ENCODE results near the gene ADIPOQ.
"Not testable (repeated sequence)": the region's sequence is repeated elsewhere in the genome, so short reads cannot be mapped to it uniquely, and the experiment has no call there.

Gene ADIPOQ

GRCh38 chr3:186842426-186843038 is at the start of gene ADIPOQ:
Gene ADIPOQ (plus strand): TSS chr3:186842710. CDS start chr3:186853059, 10,349 bp downstream.
- no peak for DNase-seq

GRCh38 chr3:186798239-186798874 is 44.2 kb upstream of the ADIPOQ start:
- DNase-seq, result no peak

- no peak for DNase-seq
Observed at GRCh38 chr3:186800285-186800684, 42.2 kb upstream of the ADIPOQ start.

- no peak for DNase-seq
Observed at GRCh38 chr3:186802701-186803100, 39.8 kb upstream of the ADIPOQ start.

GRCh38 chr3:186803447-186803846 is 39.1 kb upstream of the ADIPOQ start:
- not testable (repeated sequence) for DNase-seq

- DNase-seq, result peak; percentile 43 to 49
Observed at GRCh38 chr3:186806089-186807055, 36.1 kb upstream of the ADIPOQ start, which contains the start of gene RFC4. Gene RFC4 (minus strand): TSS chr3:186806482. CDS start chr3:186804713, 1,769 bp downstream.

GRCh38 chr3:186807231-186807630 is 35.3 kb upstream of the ADIPOQ start:
- no peak for DNase-seq

GRCh38 chr3:186810336-186810996 is 32.0 kb upstream of the ADIPOQ start:
- DNase-seq, result no peak

GRCh38 chr3:186811313-186811712 is 31.2 kb upstream of the ADIPOQ start:
- DNase-seq, result not testable (repeated sequence)

- no peak for DNase-seq
Observed at GRCh38 chr3:186814100-186814499, 28.4 kb upstream of the ADIPOQ start.

GRCh38 chr3:186815435-186815834 is 27.1 kb upstream of the ADIPOQ start:
- DNase-seq, result no peak

- DNase-seq, result no peak
Observed at GRCh38 chr3:186818516-186818915, 24.0 kb upstream of the ADIPOQ start.

- DNase-seq, result no peak
Observed at GRCh38 chr3:186818956-186819355, 23.6 kb upstream of the ADIPOQ start.

GRCh38 chr3:186821429-186822387 is 20.8 kb upstream of the ADIPOQ start:
- peak in 1 of 2 donors; percentile 23 for DNase-seq

- not testable (repeated sequence) for DNase-seq
Observed at GRCh38 chr3:186822388-186822759, 20.1 kb upstream of the ADIPOQ start.

- no peak for DNase-seq
Observed at GRCh38 chr3:186823386-186823785, 19.1 kb upstream of the ADIPOQ start.

- no peak for DNase-seq
Observed at GRCh38 chr3:186824430-186825139, 17.9 kb upstream of the ADIPOQ start.

GRCh38 chr3:186825294-186825821 is 17.2 kb upstream of the ADIPOQ start:
- no peak for DNase-seq

- DNase-seq, result no peak
Observed at GRCh38 chr3:186825872-186826409, 16.6 kb upstream of the ADIPOQ start.

- DNase-seq, result no peak
Observed at GRCh38 chr3:186826410-186826975, 16.0 kb upstream of the ADIPOQ start.
